Esophagus squamous epithelium (tissue), 4 donors: ENCODE data around the gene PLD6.

Source experiments
- CTCF ChIP-seq, 6 experiments: fragments of 450-650 bp in 4 of 6; fragments of 200-600 bp in 2 of 6; sonication (generic) in 2 of 6; IDR thresholded peaks; one replicate each; pipeline ENCODE4 v1.5.1; 2016 to 2019; ENCODE audit warnings: antibody characterized with exemption in 6 of 6, mild to moderate bottlenecking in 4 of 6, moderate library complexity in 4 of 6
- POLR2A ChIP-seq, 4 donors: fragments of 450-650 bp; IDR thresholded peaks; one replicate each; pipeline ENCODE4 v1.6.1; 2017; ENCODE audit warnings: antibody characterized with exemption in 4 of 4, mild to moderate bottlenecking in 4 of 4, moderate library complexity in 3 of 4

- no peak for TF ChIP-seq CTCF (IDR thresholded peaks at IDR 0.05)
- TF ChIP-seq POLR2A (IDR thresholded peaks at IDR 0.05), result no peak
Observed at GRCh38 chr17:17204635-17205231, 1.4 kb downstream of the PLD6 start.
